GM12875 (cell line): ENCODE data around the gene HES3.
A peak's percentile ranks its signal among the peaks of the same experiment; 100 is the strongest.

Source experiments
- H3K4me3 ChIP-seq: one replicate; pipeline ENCODE4 v1.5.1; 2011; ENCODE audit warnings: low read depth, low read length, control low read depth
- CTCF ChIP-seq: IDR thresholded peaks from 2 replicates; pipeline ENCODE4 v1.5.1; 2011; ENCODE audit warnings: low read depth, mild to moderate bottlenecking, control low read depth, inconsistent platforms, low read length, moderate library complexity, borderline replicate concordance; ENCODE audit not compliant: insufficient read depth

Gene HES3

GRCh38 chr1:6243993-6244392, at the start of gene HES3:
Gene HES3, plus strand, starts transcription at chr1:6244179. Its CDS starts 187 bp downstream, at chr1:6244366.
- H3K4me3 ChIP-seq, result no peak within 1 kb of the TSS
- TF ChIP-seq CTCF, result no peak

GRCh38 chr1:6197746-6198427, 46.1 kb upstream of the HES3 start:
- peak overlapping the region; percentile 96 for H3K4me3 ChIP-seq
- TF ChIP-seq CTCF, result no peak

GRCh38 chr1:6198646-6199297, 45.2 kb upstream of the HES3 start:
- TF ChIP-seq CTCF, result no peak
- H3K4me3 ChIP-seq, result peak overlapping the region; percentile 96

GRCh38 chr1:6199298-6200187, 44.4 kb upstream of the HES3 start, which contains the start of gene RPL22:
Gene RPL22, minus strand, starts transcription at chr1:6199595. Its CDS starts 22 bp downstream, at chr1:6199573.
- H3K4me3 ChIP-seq, result peak within 1 kb of the TSS; percentile 96
- TF ChIP-seq CTCF, result no peak

- TF ChIP-seq CTCF, result no peak
- peak overlapping the region; percentile 96 for H3K4me3 ChIP-seq
These were observed 43.7 kb upstream of the HES3 start for GRCh38 chr1:6200188-6200809.

GRCh38 chr1:6202256-6202655, 41.7 kb upstream of the HES3 start:
- no peak for TF ChIP-seq CTCF
- H3K4me3 ChIP-seq, result no peak overlapping the region
